ENCODE data around the gene DIAPH3. TPM values are rescaled to one million over a fixed set of nuclear protein-coding genes. Genes with fewer than 3 reads are reported as not detected.
A peak's percentile ranks its signal among the peaks of the same experiment; 100 is the strongest.

DIAPH3 gene
- total RNA-seq, 2 donors from 2014 or later, result 23.6 to 25.7 TPM

DNA sequence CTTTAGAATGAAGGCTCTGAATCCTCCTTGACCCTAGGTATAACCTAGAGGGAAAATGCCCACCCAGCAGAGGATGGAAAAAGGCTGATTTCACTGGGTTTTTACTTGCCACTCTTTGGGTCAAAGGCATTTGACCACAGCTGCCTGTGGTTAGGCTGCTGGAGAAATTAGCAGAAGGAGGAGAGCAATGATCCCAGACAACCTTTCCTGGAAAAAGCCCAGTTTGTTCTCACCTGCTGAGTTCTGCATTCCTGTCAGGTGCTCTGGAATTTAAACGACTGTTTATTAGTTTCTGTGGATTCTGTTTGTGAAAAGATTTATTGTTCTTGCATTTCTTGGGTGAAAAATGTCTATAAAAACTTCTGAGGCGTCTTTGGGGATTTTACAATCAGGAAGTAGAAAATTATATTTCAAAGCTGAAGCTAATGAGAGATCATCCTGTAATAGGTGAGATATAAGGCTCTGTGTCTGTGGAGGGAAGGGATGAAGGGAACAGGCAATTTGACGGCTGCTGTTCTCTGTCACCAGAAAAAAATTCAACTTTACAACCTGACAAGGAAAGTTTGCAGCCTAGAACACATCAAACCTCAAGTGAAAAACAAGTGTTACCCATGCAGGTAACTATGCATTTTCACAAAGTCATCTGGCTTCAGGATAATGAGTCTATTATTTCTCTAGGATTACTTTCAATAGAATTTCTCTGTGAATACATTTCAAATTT is 519.7 kb downstream of the DIAPH3 start:
- H3K27me3 Mint-ChIP-seq (ENCODE audit: insufficient read depth), result no peaks in the 10 kb centered on the region
- Histone ChIP-seq H3K4me3 (ENCODE audit: low read length) (no peak overlapping the region), H3K4me1 (ENCODE audit: control insufficient read depth, insufficient read depth, low read length) (peaks cover 9% of the 10 kb centered on the region), H3K9me3 (ENCODE audit: control insufficient read depth, low read length) (no peaks in the 10 kb centered on the region), H3K27me3 (ENCODE audit: control insufficient read depth, insufficient read depth, low read length, poor library complexity, severe bottlenecking) (no peaks in the 10 kb centered on the region), H3K36me3 (ENCODE audit: control insufficient read depth, insufficient read depth, low read length) (no peaks in the 10 kb centered on the region), H3K27ac (ENCODE audit: low read depth, low read length) (no peak overlapping the region), H3K9ac (ENCODE audit: extremely low read depth, low read length, poor library complexity, severe bottlenecking) (no peak overlapping the region)
- no peak overlapping the region for H3K4me3 Mint-ChIP-seq
- H3K9me3 Mint-ChIP-seq, result no peaks in the 10 kb centered on the region
- TF ChIP-seq, protein P1, sequence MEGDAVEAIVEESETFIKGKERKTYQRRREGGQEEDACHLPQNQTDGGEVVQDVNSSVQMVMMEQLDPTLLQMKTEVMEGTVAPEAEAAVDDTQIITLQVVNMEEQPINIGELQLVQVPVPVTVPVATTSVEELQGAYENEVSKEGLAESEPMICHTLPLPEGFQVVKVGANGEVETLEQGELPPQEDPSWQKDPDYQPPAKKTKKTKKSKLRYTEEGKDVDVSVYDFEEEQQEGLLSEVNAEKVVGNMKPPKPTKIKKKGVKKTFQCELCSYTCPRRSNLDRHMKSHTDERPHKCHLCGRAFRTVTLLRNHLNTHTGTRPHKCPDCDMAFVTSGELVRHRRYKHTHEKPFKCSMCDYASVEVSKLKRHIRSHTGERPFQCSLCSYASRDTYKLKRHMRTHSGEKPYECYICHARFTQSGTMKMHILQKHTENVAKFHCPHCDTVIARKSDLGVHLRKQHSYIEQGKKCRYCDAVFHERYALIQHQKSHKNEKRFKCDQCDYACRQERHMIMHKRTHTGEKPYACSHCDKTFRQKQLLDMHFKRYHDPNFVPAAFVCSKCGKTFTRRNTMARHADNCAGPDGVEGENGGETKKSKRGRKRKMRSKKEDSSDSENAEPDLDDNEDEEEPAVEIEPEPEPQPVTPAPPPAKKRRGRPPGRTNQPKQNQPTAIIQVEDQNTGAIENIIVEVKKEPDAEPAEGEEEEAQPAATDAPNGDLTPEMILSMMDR (conservative IDR thresholded peaks at IDR 0.05), result no peak
- H3K27ac Mint-ChIP-seq, result peak overlapping the region; percentile 3
- H3K36me3 Mint-ChIP-seq (ENCODE audit: low read depth), result no peaks in the 10 kb centered on the region
- WGBS, 2 experiments (ENCODE audit: insufficient coverage in 1 of 2, insufficient read length in 1 of 2), result 29 to 38% methylated on average over 3 of the region's 3 CpGs
- peaks cover 27% of the 10 kb centered on the region for H3K4me1 Mint-ChIP-seq
- DNase-seq, result peak; percentile 69

DNA sequence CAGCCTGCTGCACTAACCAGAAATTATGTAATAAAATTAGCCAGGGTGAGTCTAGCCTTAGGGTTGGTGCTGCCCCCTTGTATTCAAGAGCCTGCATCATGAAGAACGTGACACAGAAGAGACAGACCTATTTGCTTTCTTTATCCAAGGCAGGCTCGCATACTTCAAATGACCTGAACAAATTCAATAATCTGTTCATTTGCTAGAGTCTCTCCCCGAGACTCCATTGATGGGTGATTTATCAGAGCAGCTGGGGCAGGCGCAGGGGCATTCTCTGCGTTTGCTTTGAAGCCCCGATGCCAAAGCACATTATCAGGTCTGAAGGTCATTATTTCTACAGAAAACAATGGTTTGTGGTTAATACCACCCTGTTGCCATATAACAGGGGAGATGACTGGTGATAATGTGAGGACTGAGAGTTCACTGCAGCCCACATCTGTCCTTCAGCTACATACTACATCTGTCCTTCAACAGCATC is 520.3 kb downstream of the DIAPH3 start:
- no peaks in the 10 kb centered on the region for H3K27me3 Mint-ChIP-seq (ENCODE audit: insufficient read depth)
- no peak overlapping the region for H3K27ac Mint-ChIP-seq
- no peaks in the 10 kb centered on the region for H3K9me3 Mint-ChIP-seq
- Histone ChIP-seq H3K4me1 (ENCODE audit: control insufficient read depth, insufficient read depth, low read length) (peaks cover 9% of the 10 kb centered on the region), H3K9me3 (ENCODE audit: control insufficient read depth, low read length) (no peaks in the 10 kb centered on the region), H3K36me3 (ENCODE audit: control insufficient read depth, insufficient read depth, low read length) (no peaks in the 10 kb centered on the region), H3K27me3 (ENCODE audit: control insufficient read depth, insufficient read depth, low read length, poor library complexity, severe bottlenecking) (no peaks in the 10 kb centered on the region), H3K27ac (ENCODE audit: low read depth, low read length) (no peak overlapping the region), H3K9ac (ENCODE audit: extremely low read depth, low read length, poor library complexity, severe bottlenecking) (no peak overlapping the region), H3K4me3 (ENCODE audit: low read length) (no peak overlapping the region)
- no peak for DNase-seq
- WGBS, 2 experiments (ENCODE audit: insufficient coverage in 1 of 2, insufficient read length in 1 of 2), result 81 to 95% methylated on average over 3 to 6 of the region's 6 CpGs
- peaks cover 27% of the 10 kb centered on the region for H3K4me1 Mint-ChIP-seq
- no peak overlapping the region for H3K4me3 Mint-ChIP-seq
- no peaks in the 10 kb centered on the region for H3K36me3 Mint-ChIP-seq (ENCODE audit: low read depth)
- TF ChIP-seq, protein P1 (conservative IDR thresholded peaks at IDR 0.05), result no peak

DNA sequence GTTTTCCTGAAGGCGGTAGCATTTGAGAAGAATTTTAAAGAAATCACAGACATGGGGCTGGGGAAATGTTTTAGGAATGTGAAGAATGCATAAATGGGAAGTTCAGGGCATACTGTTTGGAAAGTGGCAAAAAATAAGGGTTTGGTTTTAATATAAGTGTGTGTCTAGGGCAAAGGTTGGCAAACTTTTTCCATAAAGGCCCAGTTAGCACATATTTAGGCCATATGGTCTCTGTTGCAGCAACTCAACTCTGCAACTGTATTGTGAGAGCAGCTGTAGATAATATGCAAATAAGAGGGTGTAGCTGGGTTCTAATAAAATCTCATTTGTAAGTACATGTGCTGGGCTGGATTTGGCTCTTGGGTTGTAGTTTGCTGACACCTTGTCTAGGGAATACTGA is 521.9 kb downstream of the DIAPH3 start:
- no peak overlapping the region for H3K4me3 ChIP-seq (ENCODE audit: low read length)
- H3K36me3 Mint-ChIP-seq (ENCODE audit: low read depth), result no peaks in the 10 kb centered on the region
- H3K27me3 ChIP-seq (ENCODE audit: control insufficient read depth, insufficient read depth, low read length, poor library complexity, severe bottlenecking), result no peaks in the 10 kb centered on the region
- no peak overlapping the region for H3K4me3 Mint-ChIP-seq
- 92 to 93% methylated on average over 1 of the region's 1 CpG for WGBS, 2 experiments (ENCODE audit: insufficient coverage in 1 of 2, insufficient read length in 1 of 2)
- H3K9ac ChIP-seq (ENCODE audit: extremely low read depth, low read length, poor library complexity, severe bottlenecking), result no peak overlapping the region
- TF ChIP-seq, protein P1 (conservative IDR thresholded peaks at IDR 0.05), result no peak
- H3K9me3 Mint-ChIP-seq, result no peaks in the 10 kb centered on the region
- no peak for DNase-seq
- peaks cover 2% of the 10 kb centered on the region for H3K27me3 Mint-ChIP-seq (ENCODE audit: insufficient read depth)
- H3K9me3 ChIP-seq (ENCODE audit: control insufficient read depth, low read length), result no peaks in the 10 kb centered on the region
- peaks cover 28% of the 10 kb centered on the region for H3K4me1 Mint-ChIP-seq
- H3K27ac Mint-ChIP-seq, result no peak overlapping the region
- no peaks in the 10 kb centered on the region for H3K36me3 ChIP-seq (ENCODE audit: control insufficient read depth, insufficient read depth, low read length)
- no peak overlapping the region for H3K27ac ChIP-seq (ENCODE audit: low read depth, low read length)
- H3K4me1 ChIP-seq (ENCODE audit: control insufficient read depth, insufficient read depth, low read length), result peaks cover 9% of the 10 kb centered on the region

All from endodermal cell (in vitro differentiated cells).